ENCODE measurements around the gene GALNT18. TPM values are rescaled to one million over a fixed set of nuclear protein-coding genes. Genes with fewer than 3 reads are reported as not detected.

The GALNT18 gene
- total RNA-seq, 1 donor, result 4.7 TPM

DNA sequence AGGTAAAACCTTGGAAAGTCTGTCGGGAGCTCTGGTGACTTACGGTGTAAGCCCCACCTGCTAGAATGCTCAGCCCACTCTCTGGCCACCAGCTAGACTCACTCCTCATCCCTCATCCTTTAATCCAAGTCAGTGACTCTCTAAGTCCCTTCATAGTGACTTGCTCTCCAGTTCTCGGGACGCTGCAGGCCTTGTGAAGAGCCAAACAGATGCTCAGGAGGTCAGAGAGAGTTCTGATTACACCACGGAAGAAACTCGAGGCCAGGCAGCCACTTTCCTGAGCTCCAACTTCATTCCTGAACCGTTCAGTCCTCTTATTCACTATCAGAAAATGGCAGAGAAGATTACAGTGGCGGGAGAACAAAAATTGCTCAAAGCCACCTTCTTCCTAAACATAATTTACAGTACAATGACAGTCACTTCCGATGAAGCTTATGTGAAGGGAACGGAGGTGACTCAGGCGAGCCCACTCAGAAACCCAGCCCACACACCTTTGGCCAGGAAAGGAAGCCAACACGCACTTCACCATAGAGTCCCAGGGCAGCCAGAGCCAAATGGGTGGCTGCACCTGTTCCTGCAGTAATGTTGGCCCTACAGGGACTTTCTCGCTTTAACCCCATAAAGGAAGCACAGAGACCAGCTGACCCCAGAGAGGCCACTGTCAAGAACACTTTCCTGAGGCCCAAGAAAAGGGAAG lies 100.4 kb downstream of the GALNT18 start:
- Histone ChIP-seq H3K27ac (ENCODE audit: low read depth, low read length) (no peak overlapping the region), H3K4me3 (ENCODE audit: insufficient read depth, low read length) (no peak overlapping the region), H3K9me3 (ENCODE audit: low read depth, low read length) (no peaks in the 10 kb centered on the region), H3K4me2 (ENCODE audit: insufficient read depth, low read length) (no peak overlapping the region), H3K36me3 (ENCODE audit: insufficient read depth, low read length) (no peaks in the 10 kb centered on the region), H3K27me3 (ENCODE audit: insufficient read depth, low read length) (peaks cover 12% of the 10 kb centered on the region), H3K4me1 (ENCODE audit: insufficient read depth, low read length) (peaks cover 3% of the 10 kb centered on the region), H4K20me1 (ENCODE audit: insufficient read depth, low read length) (peaks cover 5% of the 10 kb centered on the region), H2AFZ (ENCODE audit: low read length) (no peak overlapping the region), H3K79me2 (ENCODE audit: insufficient read depth, low read length) (no peaks in the 10 kb centered on the region)
- TF ChIP-seq, protein P1, sequence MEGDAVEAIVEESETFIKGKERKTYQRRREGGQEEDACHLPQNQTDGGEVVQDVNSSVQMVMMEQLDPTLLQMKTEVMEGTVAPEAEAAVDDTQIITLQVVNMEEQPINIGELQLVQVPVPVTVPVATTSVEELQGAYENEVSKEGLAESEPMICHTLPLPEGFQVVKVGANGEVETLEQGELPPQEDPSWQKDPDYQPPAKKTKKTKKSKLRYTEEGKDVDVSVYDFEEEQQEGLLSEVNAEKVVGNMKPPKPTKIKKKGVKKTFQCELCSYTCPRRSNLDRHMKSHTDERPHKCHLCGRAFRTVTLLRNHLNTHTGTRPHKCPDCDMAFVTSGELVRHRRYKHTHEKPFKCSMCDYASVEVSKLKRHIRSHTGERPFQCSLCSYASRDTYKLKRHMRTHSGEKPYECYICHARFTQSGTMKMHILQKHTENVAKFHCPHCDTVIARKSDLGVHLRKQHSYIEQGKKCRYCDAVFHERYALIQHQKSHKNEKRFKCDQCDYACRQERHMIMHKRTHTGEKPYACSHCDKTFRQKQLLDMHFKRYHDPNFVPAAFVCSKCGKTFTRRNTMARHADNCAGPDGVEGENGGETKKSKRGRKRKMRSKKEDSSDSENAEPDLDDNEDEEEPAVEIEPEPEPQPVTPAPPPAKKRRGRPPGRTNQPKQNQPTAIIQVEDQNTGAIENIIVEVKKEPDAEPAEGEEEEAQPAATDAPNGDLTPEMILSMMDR (IDR thresholded peaks at IDR 0.05; ENCODE audit: extremely low read depth, low read depth, low read length), result no peak
- DNase-seq (ENCODE audit: insufficient read length, low spot score, missing footprints), result no peak

DNA sequence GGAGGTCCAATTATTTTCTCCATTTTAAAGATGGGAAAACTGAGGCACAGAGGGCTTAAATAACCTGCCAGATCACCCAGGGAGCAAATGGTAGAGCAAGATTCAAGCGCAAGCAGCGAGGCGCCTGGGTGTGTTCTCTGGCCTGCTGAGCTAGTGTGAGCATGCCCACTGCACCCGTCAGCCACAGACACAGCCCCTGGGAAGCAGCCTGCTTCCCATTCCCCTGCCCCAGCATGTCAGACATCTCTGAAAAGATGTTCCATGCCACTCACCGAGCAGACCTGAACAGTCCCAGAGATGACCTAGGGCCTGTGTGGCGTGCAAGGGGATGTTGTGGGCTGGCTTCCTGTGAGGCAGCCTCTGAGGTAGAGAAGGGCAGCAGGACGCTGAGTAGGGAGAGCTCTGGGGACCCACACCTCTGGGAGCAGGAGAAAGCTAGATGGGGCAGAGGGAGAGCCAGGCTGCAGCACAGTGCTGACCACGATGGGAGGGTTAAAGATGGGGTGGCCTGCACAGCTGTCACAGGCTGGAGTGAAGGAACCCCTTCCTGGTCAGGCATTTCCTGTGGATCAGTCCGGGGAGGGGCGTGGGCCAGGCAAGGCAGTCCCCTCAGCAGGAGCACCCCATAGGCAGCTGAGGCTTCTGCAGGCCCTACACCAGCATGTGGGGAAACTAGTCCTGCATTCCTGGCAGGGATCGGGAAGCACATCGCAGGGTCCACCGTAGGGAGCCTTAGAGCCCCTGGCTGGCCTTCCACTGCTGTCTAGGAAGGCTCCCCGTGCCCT lies 101.4 kb downstream of the GALNT18 start:
- TF ChIP-seq, protein P1 (IDR thresholded peaks at IDR 0.05; ENCODE audit: extremely low read depth, low read depth, low read length), result no peak
- peaks cover 12% of the 10 kb centered on the region for H3K27me3 ChIP-seq (ENCODE audit: insufficient read depth, low read length)
- no peak for DNase-seq (ENCODE audit: insufficient read length, low spot score, missing footprints)
- H2AFZ ChIP-seq (ENCODE audit: low read length), result no peak overlapping the region
- no peak overlapping the region for H3K27ac ChIP-seq (ENCODE audit: low read depth, low read length)
- no peak overlapping the region for H3K4me3 ChIP-seq (ENCODE audit: insufficient read depth, low read length)
- H3K9me3 ChIP-seq (ENCODE audit: low read depth, low read length), result no peaks in the 10 kb centered on the region
- no peak overlapping the region for H3K4me2 ChIP-seq (ENCODE audit: insufficient read depth, low read length)
- H3K4me1 ChIP-seq (ENCODE audit: insufficient read depth, low read length), result peaks cover 3% of the 10 kb centered on the region
- no peaks in the 10 kb centered on the region for H3K79me2 ChIP-seq (ENCODE audit: insufficient read depth, low read length)
- H3K36me3 ChIP-seq (ENCODE audit: insufficient read depth, low read length), result no peaks in the 10 kb centered on the region
- peaks cover 5% of the 10 kb centered on the region for H4K20me1 ChIP-seq (ENCODE audit: insufficient read depth, low read length)

DNA sequence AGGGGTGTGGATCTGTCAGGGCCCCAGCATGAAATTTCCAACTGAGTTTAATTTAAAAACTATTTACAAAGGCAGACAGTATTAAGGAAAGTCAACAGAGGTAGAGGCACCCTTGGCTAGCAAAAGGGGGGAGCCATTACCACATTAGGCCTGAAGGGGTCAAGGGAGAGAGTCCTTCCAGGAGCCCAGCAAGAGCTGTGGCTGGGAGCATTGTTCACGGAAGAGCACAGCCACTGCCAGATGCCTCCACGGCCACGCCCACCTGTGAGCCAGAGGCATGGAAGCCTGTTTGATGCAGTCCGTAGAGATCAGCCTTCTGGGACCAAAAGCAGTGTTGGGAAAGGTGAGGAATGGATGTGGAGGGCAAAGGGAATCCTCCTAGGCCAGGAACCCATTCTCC lies 102.6 kb downstream of the GALNT18 start:
- Histone ChIP-seq H4K20me1 (ENCODE audit: insufficient read depth, low read length) (peaks cover 5% of the 10 kb centered on the region), H3K9me3 (ENCODE audit: low read depth, low read length) (no peaks in the 10 kb centered on the region), H3K79me2 (ENCODE audit: insufficient read depth, low read length) (no peaks in the 10 kb centered on the region), H2AFZ (ENCODE audit: low read length) (no peak overlapping the region), H3K4me3 (ENCODE audit: insufficient read depth, low read length) (no peak overlapping the region), H3K27ac (ENCODE audit: low read depth, low read length) (no peak overlapping the region), H3K36me3 (ENCODE audit: insufficient read depth, low read length) (no peaks in the 10 kb centered on the region), H3K4me1 (ENCODE audit: insufficient read depth, low read length) (no peaks in the 10 kb centered on the region), H3K27me3 (ENCODE audit: insufficient read depth, low read length) (peaks cover 12% of the 10 kb centered on the region), H3K4me2 (ENCODE audit: insufficient read depth, low read length) (no peak overlapping the region)
- no peak for DNase-seq (ENCODE audit: insufficient read length, low spot score, missing footprints)
- TF ChIP-seq, protein P1 (IDR thresholded peaks at IDR 0.05; ENCODE audit: extremely low read depth, low read depth, low read length), result no peak

DNA sequence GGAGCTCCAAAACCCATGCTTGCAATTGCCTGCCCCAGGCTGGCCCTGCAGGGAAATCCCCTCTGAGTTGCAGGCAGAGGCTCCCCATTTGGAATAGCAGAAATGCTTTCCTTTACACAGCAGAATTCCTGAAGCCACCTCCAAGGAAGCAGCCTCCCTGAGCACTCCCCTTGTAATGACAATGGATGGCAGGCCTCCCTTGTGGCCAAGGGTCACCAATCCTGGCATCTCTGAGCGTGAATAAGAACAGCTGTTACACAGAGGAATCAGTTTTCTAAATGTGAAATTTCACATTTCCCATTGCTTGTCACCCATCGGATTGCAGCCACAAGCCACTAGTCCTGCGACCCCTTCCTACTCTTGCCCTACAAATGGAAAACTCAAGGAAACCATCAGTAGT lies 107.6 kb downstream of the GALNT18 start:
- Histone ChIP-seq H3K36me3 (ENCODE audit: insufficient read depth, low read length) (no peaks in the 10 kb centered on the region), H3K27ac (ENCODE audit: low read depth, low read length) (no peak overlapping the region), H3K9me3 (ENCODE audit: low read depth, low read length) (no peaks in the 10 kb centered on the region), H2AFZ (ENCODE audit: low read length) (no peak overlapping the region), H3K4me2 (ENCODE audit: insufficient read depth, low read length) (no peak overlapping the region), H3K79me2 (ENCODE audit: insufficient read depth, low read length) (no peaks in the 10 kb centered on the region), H3K27me3 (ENCODE audit: insufficient read depth, low read length) (peaks cover 9% of the 10 kb centered on the region), H3K4me1 (ENCODE audit: insufficient read depth, low read length) (no peaks in the 10 kb centered on the region), H4K20me1 (ENCODE audit: insufficient read depth, low read length) (no peaks in the 10 kb centered on the region), H3K4me3 (ENCODE audit: insufficient read depth, low read length) (no peak overlapping the region)
- no peak for DNase-seq (ENCODE audit: insufficient read length, low spot score, missing footprints)
- TF ChIP-seq, protein P1 (IDR thresholded peaks at IDR 0.05; ENCODE audit: extremely low read depth, low read depth, low read length), result no peak

Measured in osteoblast (primary cell).